Measurements from ENCODE around the gene GPR173. TPM values are rescaled to one million over a fixed set of nuclear protein-coding genes. Genes with fewer than 3 reads are reported as not detected.
A peak's percentile ranks its signal among the peaks of the same experiment; 100 is the strongest.

GPR173 gene
- total RNA-seq, 1 experiment from 2014 or later = 0.68 TPM

- TSS peak; percentile 52 for BruUV-seq (replicated peaks)
- H3K4me3 Mint-ChIP-seq (ENCODE audit: low read depth, unreplicated experiment) = peak overlapping the region; percentile 84
- H3K4me1 Mint-ChIP-seq (ENCODE audit: low read depth, unreplicated experiment) = peaks cover 14% of the 10 kb centered on the region
- peak overlapping the region; percentile 89 for H3K27ac Mint-ChIP-seq (ENCODE audit: unreplicated experiment)
- no peaks in the 10 kb centered on the region for H3K9me3 Mint-ChIP-seq (ENCODE audit: low read depth, unreplicated experiment)
- H3K27me3 Mint-ChIP-seq (ENCODE audit: unreplicated experiment) = no peaks in the 10 kb centered on the region
- DNase-seq = no peak
- CTCF ChIA-PET = no interaction called here
- intact Hi-C loops (cut with micrococcal nuclease; ENCODE audit: unreplicated experiment) = no loop called here
- H3K36me3 Mint-ChIP-seq (ENCODE audit: insufficient read depth, unreplicated experiment) = peaks cover 22% of the 10 kb centered on the region
- no peak for TF ChIP-seq CTCF (IDR thresholded peaks at IDR 0.05; ENCODE audit: unreplicated experiment)
These were observed 46.0 kb downstream of the GPR173 start for GRCh38 chrX:53094582-53094905.

- CTCF ChIA-PET = no interaction called here
- Mint-ChIP-seq H3K4me3 (ENCODE audit: low read depth, unreplicated experiment) (no peak overlapping the region), H3K4me1 (ENCODE audit: low read depth, unreplicated experiment) (peaks cover 14% of the 10 kb centered on the region), H3K27me3 (ENCODE audit: unreplicated experiment) (no peaks in the 10 kb centered on the region), H3K9me3 (ENCODE audit: low read depth, unreplicated experiment) (no peaks in the 10 kb centered on the region), H3K27ac (ENCODE audit: unreplicated experiment) (peak overlapping the region; percentile 44), H3K36me3 (ENCODE audit: insufficient read depth, unreplicated experiment) (peaks cover 22% of the 10 kb centered on the region)
- DNase-seq = no peak
- BruUV-seq (replicated peaks) = no TSS peak
- no peak for TF ChIP-seq CTCF (IDR thresholded peaks at IDR 0.05; ENCODE audit: unreplicated experiment)
- intact Hi-C loops (cut with micrococcal nuclease; ENCODE audit: unreplicated experiment) = no loop called here
These were observed 47.2 kb downstream of the GPR173 start for GRCh38 chrX:53095796-53096195.

- Mint-ChIP-seq H3K27me3 (ENCODE audit: unreplicated experiment) (no peaks in the 10 kb centered on the region), H3K4me3 (ENCODE audit: low read depth, unreplicated experiment) (no peak overlapping the region), H3K36me3 (ENCODE audit: insufficient read depth, unreplicated experiment) (peaks cover 7% of the 10 kb centered on the region), H3K9me3 (ENCODE audit: low read depth, unreplicated experiment) (no peaks in the 10 kb centered on the region), H3K4me1 (ENCODE audit: low read depth, unreplicated experiment) (no peaks in the 10 kb centered on the region), H3K27ac (ENCODE audit: unreplicated experiment) (no peak overlapping the region)
- CTCF ChIA-PET = no interaction called here
- BruUV-seq (replicated peaks) = no TSS peak
- DNase-seq = no peak
- no peak for TF ChIP-seq CTCF (IDR thresholded peaks at IDR 0.05; ENCODE audit: unreplicated experiment)
- intact Hi-C loops (cut with micrococcal nuclease; ENCODE audit: unreplicated experiment) = no loop called here
These were observed 66.4 kb downstream of the GPR173 start for GRCh38 chrX:53114864-53115549.

GRCh38 chrX:53115550-53115874 lies 66.9 kb downstream of the GPR173 start:
- Mint-ChIP-seq H3K4me1 (ENCODE audit: low read depth, unreplicated experiment) (no peaks in the 10 kb centered on the region), H3K27me3 (ENCODE audit: unreplicated experiment) (no peaks in the 10 kb centered on the region), H3K36me3 (ENCODE audit: insufficient read depth, unreplicated experiment) (peaks cover 7% of the 10 kb centered on the region), H3K9me3 (ENCODE audit: low read depth, unreplicated experiment) (no peaks in the 10 kb centered on the region), H3K27ac (ENCODE audit: unreplicated experiment) (no peak overlapping the region), H3K4me3 (ENCODE audit: low read depth, unreplicated experiment) (no peak overlapping the region)
- no peak for TF ChIP-seq CTCF (IDR thresholded peaks at IDR 0.05; ENCODE audit: unreplicated experiment)
- BruUV-seq (replicated peaks) = no TSS peak
- CTCF ChIA-PET = no interaction called here
- no peak for DNase-seq
- intact Hi-C loops (cut with micrococcal nuclease; ENCODE audit: unreplicated experiment) = no loop called here

Measured in Calu3 (cell line).